Activated CD4-positive, CD25-positive, alpha-beta regulatory T cell (primary cell): ENCODE results near the gene MOB1A.
"Not testable (repeated sequence)": the region's sequence is repeated elsewhere in the genome, so short reads cannot be mapped to it uniquely, and the experiment has no call there.

Experiments
- DNase-seq, 4 experiments: peaks; one replicate each; lab custom pipeline; 2025; lab: John Stamatoyannopoulos, UW

MOB1A gene

DNA sequence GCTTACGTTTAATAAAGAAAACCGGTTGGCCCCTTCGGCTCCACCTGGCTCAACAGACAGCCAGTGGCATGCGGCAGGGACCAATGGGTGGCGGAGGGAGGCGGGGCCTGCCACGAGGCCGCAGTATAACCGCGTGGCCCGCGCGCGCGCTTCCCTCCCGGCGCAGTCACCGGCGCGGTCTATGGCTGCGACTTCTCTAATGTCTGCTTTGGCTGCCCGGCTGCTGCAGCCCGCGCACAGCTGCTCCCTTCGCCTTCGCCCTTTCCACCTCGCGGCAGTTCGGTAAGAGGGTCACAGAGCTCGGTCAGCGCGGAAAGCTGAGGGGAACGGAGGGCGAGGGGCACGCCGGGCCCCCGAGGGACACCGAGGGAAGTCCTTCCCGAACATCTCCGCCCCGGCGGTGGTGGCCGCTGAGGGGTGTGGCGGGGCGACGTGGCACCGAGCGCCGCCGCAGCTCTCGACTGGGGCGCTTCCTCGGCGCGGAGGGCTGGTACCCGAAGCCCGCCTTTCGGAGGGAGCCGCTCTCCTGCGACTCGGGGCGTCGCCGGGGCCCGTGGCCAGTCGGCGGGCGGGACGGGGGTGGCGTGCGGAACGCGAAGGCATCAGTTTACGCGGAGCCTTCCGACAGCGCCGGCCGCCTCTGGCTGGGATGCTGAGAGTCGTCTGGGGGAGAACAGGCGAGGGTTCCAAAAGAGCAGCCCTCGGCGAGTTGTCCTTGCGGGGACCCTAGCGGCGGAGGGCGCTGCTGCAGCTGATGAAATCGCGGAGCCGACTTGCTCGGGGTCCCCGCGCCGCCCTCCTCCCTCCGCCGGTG is 20.0 kb upstream of the MOB1A start, which contains the start of gene MTHFD2:
Gene MTHFD2 (plus strand): TSS at position 155 of the 814 bp plus-strand sequence. CDS start 27 bp downstream, at position 182.
- peak; percentile 77 to 82 (median 79) for DNase-seq

DNA sequence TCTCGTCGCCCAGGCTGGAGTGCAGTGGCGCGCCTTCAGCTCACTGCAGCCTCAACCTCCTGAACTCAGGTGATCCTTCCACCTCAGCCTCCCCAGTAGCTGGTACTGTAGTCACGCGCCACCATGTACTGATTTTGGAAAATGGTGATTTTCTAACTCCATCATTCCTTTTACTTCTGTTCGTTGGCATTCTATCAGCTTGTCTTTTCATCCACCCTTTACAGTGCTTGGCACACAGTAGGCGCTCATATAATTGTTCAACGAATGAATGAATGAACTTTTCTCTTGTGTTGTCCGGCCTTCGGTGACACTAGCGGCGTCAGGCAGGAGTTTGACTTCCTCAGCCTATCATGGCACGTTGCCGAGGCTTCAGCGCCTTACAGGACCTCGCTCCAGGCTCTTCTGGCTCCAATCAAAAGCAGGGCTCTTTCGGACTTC is 19.4 kb upstream of the MOB1A start:
- no peak for DNase-seq

DNA sequence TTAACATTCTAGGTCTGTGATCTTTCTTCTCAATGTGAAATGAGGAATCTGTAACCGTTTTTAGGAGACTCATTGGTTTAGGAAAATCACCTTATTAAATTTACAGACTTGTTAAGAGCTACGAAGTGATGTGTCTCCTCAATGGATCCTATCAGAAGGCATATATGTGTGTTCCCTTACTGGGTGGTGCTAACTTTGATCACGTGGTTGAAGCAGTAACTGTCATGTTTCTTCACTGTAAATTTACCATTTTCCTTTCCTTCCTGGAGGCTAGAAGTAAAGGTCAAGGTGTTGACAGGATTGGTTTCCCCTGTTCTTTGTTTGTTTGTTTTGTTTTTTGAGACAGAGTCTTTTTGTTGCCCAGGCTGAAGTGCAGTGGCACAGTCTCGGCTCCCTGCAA is 18.4 kb upstream of the MOB1A start:
- DNase-seq, result no peak

DNA sequence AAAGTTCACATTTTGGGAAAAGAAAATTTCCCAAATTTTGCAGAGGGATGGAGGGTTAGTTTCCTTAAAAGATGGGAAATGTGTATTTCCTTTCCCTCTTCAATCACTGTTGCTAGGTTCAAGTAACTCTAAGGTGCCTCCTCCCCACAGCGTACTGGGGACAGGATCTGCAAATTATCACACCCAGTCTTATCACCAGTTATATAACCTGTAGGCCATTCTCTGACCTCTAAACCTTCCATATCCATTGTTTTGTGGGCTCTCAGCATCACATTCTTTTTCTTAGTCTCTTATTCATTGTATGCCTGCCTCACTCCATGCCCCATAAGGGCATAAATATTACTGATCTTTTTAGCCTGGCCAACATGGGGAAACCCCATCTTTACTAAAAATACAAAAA is 16.1 kb upstream of the MOB1A start:
- no peak for DNase-seq

DNA sequence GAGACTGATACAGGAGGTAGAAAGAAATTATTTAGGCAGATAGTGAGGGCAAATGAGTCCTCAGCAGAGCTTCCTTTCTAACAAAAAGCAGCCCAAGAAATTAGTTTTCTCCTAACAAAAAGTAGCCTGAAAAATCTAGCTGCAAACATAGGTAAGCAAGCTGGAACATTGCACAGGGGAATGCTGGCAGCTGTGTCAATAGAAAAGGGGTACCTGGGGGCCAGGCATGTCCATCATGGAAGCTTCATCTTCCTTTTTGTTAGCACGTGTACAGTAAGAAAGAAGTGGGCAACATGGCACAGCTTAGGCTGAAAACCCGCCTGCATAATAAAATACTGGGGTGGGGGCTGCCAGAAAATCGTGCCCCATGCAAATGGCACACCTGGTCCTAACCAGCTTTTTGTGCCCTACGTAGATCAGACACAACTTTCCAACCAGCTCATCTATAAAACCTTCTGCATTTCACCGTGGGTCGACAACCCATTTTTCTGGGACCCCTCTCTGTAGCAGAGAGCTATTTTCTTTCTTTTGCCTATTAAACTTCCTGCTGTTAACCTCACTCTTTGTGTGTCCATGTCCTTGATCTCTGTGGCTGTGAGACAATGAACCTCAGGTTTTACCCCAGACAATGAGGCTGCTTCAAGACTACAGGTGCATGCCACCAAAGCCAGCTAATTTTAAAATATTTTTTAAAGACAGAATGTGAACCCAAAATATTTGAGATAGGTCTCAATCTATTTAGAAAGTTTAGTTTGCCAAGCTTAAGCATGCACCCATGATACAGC is 13.1 kb upstream of the MOB1A start:
- DNase-seq, result no peak

DNA sequence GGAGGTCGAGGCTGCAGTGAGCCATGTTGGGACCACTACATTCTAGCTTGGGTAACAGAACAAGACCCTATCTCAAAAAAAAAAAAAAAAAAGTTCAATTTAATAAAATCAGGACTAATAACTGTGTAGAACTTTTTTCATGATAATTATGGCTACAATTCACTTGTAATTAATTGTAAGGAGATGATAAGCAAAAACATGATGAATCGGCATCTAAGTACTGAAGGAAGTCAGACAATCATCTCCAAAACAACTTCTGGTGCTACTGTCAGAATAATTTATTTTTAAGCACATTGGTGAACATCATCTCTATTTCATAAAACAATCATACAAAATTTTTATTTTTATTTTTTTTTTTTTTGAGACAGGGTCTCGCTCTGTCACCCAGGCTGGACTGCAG is 10.0 kb upstream of the MOB1A start:
- no peak for DNase-seq

DNA sequence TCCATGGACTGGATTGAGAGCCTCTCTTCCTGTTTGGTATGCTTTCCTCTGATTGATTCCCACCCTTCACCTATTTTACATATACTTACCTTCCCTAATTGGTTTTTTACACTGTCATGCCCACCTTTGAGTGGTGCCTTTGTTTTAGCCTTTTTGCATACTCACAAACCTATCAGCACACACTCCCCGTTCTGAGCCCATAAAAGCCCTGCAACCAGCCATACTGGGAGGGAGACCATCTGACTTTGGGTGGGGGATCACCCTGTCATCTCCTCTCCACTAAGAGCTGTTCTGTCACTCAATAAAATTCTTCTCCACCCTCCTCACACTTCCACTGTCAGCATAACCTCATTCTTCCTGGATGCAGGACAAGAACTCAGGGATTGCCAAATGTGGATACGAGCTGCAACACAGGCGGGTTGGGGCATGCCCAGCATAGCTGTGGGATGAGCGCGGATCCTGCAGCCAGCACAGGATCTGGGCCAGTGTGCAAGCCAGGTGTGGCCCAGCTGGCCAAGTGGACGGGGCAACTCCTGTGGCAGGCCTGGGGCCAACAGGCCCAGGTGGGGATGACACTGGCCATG is 9.4 kb upstream of the MOB1A start:
- no peak for DNase-seq

DNA sequence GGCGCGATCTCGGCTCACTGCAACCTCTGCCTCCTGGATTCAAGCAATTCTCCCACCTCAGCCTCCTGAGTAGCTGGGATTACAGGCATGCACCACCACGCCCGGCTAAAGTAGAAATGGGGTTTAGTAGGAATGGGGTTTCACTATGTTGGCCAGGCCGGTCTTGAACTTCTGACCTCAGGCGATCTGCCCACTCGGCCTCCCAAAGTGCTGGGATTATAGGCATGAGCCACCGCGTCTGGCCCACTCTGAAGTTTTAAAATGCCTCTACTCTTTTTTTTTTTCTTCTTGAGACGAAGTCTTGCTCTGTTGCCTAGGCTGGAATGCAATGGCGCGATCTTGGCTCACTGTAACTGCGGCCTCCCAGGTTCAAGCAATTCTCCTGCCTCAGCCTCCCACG is 8.0 kb upstream of the MOB1A start:
- not testable (repeated sequence) for DNase-seq

DNA sequence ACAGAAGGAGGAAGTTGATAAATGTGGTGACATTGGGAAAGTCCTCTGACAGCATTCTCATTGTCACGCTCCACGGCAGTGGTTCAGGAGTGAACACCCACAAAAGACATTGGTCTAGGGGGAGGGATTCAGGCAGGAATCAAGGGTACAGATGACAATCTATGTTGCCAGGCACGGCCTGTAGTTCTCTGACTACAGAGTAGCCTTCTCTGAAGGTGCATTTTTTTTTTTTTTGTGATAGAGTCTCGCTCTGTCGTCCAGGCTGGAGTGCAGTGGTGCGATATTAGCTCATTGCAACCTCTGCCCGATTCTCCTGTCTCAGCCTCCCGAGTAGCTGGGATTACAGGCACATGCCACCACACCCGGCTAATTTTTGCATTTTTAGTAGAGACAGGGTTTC is 7.4 kb upstream of the MOB1A start:
- DNase-seq, result no peak

DNA sequence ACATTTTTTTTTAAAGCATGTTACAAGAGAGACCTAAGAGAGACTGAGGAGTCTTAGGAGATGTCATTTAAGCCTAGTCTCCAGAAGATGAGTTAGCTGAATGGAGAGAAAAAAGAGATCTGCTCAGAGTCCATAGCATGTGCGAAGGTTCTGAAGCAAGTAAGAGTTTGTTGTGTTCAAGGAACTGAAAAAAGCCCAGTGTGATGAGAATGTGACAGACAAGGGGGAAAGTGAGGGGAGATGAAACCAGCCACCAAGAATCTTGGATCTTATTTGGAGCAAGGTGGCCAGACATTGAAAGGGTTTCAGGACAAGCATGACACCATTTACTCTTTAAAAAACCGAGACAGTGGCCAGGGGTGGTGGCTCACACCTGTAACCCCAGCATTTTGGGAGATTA is 5.2 kb upstream of the MOB1A start:
- no peak for DNase-seq

DNA sequence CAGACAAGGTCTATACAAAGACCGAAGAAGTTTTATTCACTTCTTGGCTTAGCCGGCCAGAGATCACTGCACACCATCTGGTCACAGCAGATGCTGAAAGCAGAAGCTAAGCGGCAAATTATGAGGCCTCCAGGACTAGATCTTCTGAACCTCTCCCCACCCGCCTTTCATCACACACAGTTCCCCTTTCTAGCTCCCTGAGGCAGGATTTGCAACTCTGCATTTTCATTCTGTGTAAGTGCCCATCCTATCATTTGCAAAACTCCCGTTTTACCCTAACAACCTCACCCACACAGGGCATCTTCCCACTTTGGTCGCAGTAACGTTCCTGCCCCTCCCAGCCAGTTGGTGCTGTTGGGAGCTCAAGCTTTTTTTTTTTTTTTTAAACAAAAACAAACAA is 3.1 kb upstream of the MOB1A start:
- no peak for DNase-seq

DNA sequence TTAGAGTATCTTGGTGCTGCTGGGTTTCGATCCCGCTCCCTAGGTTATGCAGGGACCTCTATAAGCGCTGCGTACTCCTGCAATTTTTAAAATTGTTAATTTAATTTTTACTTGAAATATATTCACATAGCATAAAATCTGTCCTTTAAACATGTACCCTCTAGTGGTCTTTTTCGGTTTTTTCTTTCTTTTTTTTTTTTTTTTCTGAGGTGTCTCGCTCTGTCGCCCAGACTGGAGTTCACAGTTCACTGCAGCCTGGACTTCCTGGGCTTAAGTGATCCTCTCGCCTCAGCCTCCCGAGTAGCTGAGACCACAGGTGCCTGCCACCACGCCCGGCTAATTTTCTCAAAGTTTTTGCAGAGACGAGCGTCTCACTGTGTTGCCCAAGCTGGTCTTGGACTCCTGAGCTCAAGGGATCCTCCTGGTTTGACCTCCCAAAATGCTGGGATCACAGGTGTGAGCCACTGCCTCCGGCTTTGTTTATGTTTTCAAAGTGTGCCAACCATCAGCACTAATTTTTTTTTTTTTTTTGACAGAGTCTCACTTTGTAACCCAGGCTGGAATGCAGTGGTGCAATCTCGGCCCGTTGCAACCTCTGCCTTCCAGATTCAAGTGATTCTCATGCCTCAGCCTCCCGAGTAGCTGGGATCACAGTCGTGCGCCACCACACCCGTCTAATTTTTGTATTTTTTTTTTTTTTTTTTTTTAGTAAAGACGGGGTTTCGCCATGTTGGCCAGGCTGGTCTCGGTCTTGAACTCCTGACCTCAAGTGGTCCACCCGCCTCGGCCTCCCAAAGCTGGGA is 585 bp upstream of the MOB1A start:
- no peak for DNase-seq

DNA sequence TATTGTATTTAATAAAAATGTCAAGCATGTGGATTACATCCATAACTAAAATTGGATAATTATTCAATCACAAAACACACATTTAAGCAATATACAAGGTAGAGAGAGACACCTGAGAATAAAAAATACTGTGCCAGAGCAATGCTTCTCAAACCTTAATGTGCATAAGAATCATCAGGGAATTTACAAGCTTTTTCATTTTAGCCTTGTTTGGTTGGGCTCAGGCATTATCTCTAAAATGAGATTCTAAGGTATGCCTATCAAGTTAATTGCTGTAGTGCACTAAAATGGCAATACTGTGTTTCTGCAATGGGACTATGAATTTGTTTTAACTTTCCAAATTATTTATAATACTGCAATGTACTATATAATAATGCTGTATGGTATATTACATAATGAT is 983 bp downstream of the MOB1A start:
- no peak for DNase-seq

DNA sequence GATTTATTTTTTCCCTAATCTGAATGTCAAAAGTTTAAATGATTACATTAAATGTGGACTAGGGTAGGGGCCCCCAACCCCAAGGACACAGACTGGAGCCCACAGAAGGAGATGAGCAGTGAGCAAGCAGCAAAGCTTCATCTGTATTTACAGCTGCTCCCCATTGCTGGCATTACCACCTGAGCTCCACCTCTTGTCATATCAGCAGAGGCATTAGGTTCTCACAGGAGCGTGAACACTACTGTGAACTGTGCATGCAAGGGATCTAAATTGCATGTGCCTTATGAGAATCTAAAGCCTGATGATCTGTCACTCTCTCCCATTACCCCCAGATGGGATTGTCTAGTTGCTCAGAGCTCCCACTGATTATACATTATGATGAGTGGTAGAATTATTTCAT is 3.8 kb downstream of the MOB1A start:
- no peak for DNase-seq

DNA sequence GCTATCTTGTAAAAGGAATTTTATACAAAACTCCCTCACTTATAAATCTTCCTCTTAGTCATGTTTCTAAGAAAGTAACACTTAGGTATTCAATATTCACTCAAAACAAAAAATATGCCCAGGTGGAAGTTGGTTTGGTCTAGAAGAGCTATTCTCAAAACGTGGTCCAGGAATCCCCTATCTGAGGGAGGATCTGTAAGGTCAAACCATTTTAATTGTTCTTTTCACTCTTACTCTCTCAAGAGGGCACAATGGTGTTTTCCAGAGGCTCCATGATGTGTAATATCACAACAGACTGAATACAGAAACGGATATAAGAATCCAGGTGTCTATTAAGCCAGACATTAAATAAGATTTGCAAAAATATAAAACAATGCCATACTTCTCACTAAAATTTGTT is 9.9 kb downstream of the MOB1A start:
- no peak for DNase-seq

DNA sequence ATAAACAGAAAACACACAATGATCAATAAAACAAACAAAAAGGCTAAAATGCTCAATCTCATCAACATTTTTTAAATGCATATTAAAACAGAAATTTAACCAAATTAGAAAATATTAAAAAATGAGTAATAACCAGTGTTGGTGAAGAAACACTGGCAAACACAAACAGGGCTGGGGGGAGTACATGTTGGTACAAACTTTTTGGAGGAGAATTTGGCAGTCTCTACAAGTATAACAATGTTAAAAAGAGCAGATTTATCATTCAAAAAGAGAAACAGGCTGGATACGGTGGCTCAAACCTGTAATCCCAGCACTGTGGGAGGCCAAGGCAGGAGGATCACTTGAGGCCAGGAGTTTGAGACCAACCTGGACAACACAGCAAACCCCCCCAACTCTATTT is 13.9 kb downstream of the MOB1A start:
- no peak for DNase-seq

DNA sequence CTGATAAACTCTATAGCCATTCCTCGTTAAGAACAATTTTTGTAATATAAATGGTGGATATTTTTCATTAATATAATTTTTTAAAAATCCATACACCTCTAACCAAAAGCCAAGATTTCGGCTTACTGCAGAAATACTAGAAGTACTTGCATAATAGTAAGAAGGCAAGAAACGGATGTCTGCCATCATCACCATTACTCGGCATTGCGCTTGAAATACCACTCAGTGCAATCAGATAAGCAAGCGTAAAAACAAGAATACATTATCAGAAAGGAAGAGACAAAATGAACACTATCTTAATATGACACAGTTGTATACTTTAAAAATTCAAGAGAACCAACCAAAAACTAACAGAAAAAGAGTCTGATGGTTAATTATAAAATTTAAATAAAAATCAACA is 15.7 kb downstream of the MOB1A start:
- no peak for DNase-seq

DNA sequence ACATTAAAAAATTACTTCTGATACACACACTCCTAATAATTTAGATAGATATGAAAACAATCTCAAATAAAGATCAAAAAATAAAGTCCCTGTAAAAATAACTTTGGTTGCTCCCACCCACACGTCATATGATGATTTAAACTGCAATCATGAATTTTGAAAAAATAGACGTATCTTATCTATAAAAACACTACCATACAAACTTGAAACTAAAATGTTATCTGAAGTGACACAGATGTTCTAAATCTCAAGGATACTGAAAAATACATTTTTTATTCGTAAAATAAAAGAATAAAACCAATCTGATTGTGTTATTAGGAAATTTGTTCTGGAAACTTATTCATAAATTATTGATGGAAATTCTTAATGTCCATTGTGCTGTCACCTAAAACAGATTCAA is 22.8 kb downstream of the MOB1A start:
- no peak for DNase-seq

DNA sequence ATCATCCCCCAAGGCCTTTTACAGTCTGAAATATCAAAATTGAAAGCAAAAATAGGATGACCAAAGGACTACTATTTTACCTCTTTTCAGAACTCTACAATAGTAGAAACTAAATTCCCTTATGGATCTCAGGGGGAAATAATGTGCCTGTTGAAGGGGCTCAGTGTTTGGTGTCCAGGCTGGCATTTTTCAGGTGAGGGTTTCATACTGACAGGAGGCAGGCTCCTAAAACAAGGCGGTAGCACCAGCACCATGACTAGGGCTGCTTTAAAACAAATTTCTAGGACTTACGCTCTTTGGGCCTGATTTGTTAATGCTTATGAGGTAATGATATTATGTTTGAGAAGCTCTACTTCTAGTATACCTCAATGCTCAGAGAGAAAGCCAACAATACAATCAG is 25.7 kb downstream of the MOB1A start:
- DNase-seq, result no peak

DNA sequence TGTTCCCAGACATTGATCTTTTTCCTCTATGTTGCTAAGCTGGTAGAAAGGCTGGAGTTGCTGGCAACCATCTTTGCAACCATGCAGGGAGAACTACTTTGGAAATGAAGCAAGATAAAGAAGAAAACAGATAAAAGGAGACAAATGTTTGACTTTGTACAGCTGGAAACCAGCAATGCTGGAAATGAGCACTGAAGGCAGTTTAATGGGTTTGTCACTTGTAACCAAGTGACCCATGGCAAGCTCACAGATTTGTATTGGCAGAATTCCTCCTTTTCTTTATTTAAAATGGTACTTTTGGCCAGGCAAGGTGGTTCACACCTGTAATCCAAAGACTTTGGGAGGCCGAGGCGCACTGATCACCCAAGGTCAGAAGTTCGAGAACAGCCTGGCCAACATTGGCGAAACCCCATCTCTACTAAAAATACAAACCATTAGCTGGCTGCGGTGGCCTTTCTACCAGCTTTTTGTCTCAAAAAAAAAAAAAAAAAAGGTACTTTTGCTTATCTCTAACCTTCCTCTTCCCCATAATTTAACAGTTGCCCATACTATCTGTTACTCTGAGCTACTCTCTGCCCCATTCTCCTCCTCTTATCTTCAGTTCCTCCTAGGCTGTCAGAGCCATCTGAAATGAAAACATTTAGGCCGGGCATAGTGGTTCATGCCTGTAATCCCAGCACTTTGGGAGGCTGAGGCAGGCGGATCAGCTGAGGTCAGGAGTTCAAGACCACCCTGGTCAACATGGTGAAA is 28.9 kb downstream of the MOB1A start:
- DNase-seq, result no peak

DNA sequence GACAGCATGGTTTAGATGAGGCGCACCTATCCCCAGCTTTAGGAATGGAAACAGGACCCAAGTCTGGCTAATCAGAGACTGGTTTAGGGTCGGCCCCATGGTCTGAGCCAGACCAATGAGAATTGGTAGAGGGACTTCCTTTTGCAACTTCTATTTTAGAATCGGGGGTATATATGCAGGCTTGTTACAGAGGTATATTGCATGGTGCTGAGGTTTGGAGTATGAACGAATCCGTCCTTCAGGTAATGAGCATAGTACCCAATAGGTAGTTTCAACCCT is 29.5 kb downstream of the MOB1A start:
- DNase-seq, result no peak
